Measurements from ENCODE around the gene KLHL35.
A peak's percentile ranks its signal among the peaks of the same experiment; 100 is the strongest.
"Not testable (repeated sequence)": the region's sequence is repeated elsewhere in the genome, so short reads cannot be mapped to it uniquely, and the experiment has no call there.

Gene KLHL35

DNA sequence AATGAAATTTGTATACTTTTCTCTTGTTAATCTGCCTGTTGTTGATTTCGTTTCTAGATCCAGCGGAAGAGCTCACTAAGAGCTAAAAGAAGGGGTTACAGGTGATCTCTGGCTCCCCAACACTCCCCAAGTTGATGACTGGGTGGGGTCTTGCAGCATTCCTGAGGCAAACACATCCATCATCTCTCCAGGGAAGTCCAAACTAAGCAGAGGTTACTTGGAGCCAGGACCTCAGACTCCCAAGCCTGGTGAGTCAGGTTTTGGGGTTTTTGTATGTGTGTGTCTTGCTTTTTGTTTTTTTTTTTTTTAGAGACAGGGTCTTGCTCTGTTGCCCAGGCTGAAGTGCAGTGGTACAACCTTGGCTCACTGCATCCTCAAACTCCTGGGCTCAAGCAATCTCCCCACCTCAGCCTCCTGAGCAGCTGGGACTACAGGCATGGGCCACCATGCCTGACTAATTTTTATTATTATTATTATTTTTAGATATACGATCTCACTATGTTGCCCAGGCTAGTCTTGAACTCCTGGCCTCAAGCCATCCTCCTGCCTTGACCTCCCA lies 45.2 kb downstream of the KLHL35 start:
- TF ChIP-seq, protein P1, sequence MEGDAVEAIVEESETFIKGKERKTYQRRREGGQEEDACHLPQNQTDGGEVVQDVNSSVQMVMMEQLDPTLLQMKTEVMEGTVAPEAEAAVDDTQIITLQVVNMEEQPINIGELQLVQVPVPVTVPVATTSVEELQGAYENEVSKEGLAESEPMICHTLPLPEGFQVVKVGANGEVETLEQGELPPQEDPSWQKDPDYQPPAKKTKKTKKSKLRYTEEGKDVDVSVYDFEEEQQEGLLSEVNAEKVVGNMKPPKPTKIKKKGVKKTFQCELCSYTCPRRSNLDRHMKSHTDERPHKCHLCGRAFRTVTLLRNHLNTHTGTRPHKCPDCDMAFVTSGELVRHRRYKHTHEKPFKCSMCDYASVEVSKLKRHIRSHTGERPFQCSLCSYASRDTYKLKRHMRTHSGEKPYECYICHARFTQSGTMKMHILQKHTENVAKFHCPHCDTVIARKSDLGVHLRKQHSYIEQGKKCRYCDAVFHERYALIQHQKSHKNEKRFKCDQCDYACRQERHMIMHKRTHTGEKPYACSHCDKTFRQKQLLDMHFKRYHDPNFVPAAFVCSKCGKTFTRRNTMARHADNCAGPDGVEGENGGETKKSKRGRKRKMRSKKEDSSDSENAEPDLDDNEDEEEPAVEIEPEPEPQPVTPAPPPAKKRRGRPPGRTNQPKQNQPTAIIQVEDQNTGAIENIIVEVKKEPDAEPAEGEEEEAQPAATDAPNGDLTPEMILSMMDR (IDR thresholded peaks at IDR 0.05; ENCODE audit: insufficient read depth, low read depth, low read length, missing control alignments), result no peak
- no peak for DNase-seq (ENCODE audit: low read depth)
- H3K4me3 ChIP-seq (ENCODE audit: low read depth, low read length), result no peak overlapping the region

DNA sequence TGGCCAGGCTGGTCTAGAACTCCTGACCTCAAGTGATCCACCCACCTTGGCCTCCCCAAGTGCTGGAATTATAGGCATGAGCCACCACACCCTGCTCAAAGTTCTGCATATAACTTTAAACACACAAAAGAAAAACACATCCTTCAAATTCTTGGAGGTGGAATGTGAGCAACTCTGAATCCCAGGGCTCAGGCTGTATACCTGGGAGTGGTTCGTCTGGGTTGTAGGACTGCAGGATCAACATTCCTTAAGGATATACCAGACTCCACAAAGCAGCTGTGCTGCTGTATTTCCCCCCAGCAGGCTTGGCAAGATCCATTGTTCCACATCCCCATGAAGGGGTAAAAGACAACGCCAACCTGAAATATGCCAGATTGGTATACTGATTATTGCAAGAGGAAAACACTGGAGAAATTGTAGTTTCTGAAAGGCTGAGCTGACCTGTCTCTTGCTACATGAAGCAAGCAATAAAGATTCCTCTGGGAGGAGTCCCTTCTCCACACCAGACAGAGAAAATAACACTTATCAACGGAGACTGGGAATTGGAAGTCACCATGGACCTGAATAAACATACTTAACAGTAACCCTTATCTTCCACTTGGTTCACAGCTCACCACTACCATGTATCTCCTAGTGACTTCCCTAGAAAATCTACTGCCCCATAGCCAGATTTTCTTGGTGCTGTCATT lies 45.9 kb downstream of the KLHL35 start:
- TF ChIP-seq, protein P1 (IDR thresholded peaks at IDR 0.05; ENCODE audit: insufficient read depth, low read depth, low read length, missing control alignments), result no peak

DNA sequence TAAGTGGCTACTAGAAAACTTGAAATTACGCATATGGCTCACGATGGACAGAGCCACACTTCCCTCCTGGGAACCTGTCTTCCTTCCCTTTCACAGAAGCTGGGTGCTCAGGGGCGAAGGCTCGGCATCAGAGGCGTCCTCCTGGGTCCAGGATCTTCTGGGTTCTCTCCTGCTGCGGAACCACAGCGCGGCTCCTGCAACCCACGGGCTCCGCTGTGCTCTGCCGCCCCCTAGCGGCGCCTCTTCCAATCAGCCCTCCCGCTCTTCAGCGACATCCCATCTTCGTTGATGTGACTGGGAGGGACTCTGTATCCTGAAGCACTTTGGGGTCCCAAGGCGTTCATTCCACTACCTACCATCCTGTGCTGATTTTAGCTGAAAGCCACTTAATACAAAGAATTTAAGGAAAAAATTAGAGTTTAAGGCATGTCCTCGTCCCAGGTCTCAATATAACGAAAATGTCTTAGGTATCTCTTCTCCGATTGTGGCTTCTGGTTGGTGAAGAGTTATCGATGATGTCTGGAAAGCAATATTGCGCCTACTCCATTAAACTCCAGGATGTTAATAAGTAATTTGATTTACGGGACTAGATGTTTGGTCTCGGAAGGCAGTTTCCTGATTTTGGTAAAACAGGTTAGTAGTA lies 48.4 kb downstream of the KLHL35 start:
- TF ChIP-seq, protein P1 (IDR thresholded peaks at IDR 0.05; ENCODE audit: insufficient read depth, low read depth, low read length, missing control alignments), result peak; percentile 98
- no peak overlapping the region for H3K4me3 ChIP-seq (ENCODE audit: low read depth, low read length)
- peak; percentile 73 for DNase-seq (ENCODE audit: low read depth)

More for the DNA sequence above, 45.9 kb downstream of the KLHL35 start:
- H3K4me3 ChIP-seq (ENCODE audit: low read depth, low read length), result no peak overlapping the region
- DNase-seq (ENCODE audit: low read depth), result no peak

DNA sequence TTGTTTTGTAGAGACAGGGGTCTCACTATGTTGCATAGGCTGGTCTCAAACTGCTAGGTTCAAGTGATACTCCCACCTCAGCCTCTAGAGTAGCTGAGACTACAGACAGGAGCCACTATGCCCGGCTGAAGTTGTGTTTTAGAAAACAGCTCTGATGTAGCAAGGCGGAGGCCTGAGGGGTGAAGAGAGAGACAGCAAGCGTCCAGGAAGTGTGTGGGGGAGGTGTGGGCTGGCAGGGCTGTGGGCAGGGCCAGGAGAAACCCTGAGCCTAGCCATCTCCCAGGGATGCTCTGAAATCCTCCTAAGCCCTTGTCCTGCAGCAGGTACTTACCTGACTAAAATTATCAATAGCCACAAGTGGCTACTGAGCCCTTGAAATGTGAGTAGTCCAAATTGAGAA lies 49.8 kb downstream of the KLHL35 start:
- DNase-seq (ENCODE audit: low read depth), result no peak
- TF ChIP-seq, protein P1 (IDR thresholded peaks at IDR 0.05; ENCODE audit: insufficient read depth, low read depth, low read length, missing control alignments), result no peak
- H3K4me3 ChIP-seq (ENCODE audit: low read depth, low read length), result no peak overlapping the region

DNA sequence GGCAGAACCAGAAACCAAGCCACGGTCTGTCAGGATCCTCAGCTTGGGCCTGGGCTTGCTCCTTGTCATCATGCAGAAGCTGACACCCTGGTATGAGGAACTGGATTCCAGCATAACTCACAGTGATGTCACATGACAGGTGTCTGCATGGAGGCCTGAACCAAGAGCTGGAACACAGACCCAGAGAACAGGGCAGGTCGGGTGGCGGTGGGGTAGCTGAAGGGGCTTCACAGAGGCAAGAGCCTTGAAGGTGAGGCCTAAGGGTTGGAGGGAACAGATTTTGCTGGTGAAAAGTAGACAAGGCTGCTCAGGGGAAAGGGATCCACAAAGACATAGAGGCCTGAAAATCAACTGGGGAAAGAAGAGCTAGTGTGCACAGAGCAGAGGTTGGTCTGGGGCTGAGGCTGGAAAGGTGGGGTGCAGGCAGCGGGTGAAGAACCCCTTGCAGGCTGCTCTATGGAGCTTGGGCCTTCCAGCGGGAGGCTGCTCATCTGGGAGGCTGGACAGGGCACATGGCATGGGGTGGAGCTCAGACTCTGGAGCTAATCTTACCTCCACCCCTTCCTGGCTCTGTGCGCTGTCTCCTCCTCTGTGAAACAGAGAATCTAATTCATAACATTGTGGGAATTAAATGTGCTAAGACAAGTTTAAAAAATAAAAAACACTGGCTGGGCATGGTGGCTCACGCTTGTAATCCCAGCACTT lies 52.1 kb downstream of the KLHL35 start:
- TF ChIP-seq, protein P1 (IDR thresholded peaks at IDR 0.05; ENCODE audit: insufficient read depth, low read depth, low read length, missing control alignments), result no peak
- no peak overlapping the region for H3K4me3 ChIP-seq (ENCODE audit: low read depth, low read length)
- no peak for DNase-seq (ENCODE audit: low read depth)

DNA sequence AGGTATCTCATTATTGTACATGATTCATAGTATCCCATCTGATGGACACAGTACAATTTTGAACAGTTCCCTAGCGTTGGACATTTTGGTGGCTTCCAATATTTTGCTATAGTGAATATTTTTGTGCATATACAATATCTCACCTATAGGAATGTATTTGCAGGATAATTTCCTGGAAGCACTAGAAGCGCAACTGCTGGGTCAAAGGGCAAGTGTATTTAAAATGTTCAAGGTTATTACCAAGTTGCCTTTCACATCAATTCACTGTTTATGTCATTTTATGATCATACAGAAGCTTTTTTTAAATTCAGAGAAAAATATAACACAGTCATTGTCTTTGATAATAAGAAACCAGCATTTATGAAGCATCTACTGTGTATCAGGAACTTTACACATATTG lies 52.8 kb downstream of the KLHL35 start:
- no peak for DNase-seq (ENCODE audit: low read depth)
- no peak overlapping the region for H3K4me3 ChIP-seq (ENCODE audit: low read depth, low read length)
- TF ChIP-seq, protein P1 (IDR thresholded peaks at IDR 0.05; ENCODE audit: insufficient read depth, low read depth, low read length, missing control alignments), result no peak

DNA sequence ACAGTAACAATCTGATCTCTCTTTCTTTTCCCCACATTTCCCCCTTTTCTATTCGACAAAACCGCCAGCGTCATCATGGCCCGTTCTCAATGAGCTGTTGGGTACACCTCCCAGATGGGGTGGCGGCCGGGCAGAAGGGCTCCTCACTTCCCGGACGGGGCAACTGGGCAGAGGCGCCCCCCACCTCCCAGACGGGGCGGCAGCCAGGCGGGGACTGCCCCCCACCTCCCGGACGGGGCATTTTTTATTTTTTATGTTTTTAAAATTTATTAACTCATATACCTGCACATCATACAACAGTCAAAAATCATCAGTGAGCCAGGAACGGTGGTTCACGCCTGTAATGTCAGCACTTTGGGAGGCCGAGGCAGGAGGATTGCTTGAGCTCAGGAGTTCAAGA lies 54.2 kb downstream of the KLHL35 start:
- not testable (repeated sequence) for DNase-seq (ENCODE audit: low read depth); H3K4me3 ChIP-seq (ENCODE audit: low read depth, low read length)
